Measurements from ENCODE around the gene CATSPERZ. TPM values are rescaled to one million over a fixed set of nuclear protein-coding genes. Genes with fewer than 3 reads are reported as not detected.

The CATSPERZ gene
- total RNA-seq, 3 donors from 2014 or later: not detected

DNA sequence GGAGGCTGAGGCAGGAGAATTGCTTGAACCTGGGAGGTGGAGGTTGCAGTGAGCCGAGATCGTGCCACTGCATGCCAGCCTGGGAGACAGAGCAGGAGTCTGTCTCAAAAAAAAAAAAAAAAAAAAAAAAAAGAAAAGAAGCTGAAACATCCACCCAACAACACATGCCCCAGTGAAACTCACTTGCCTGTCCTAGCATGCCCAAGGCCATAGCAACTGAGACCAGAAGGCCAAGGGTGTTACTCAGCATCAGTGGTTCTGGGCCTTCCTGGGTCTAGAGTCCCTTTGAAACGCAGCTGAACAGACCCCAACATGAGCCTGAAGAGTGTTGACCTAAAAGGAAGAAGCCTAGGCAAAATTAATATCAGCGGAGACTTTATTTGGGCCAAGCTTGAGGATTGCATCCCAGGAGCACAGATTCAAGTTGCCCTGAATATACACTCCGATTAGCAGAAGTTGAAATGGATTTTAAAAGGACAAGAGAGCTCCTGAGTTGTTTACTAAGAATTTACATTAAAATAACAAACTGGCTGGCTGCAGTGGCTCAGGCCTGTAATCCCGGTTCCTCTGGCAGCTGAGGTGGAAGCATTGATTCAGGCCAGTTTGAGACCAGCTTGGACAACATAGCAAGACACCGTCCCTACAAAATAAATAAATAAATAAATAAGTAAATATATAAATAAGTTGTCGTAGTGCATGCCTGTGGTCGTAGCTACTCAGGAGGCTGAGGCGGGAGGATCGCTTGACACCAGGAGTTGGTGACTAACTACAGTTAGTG is 24.7 kb downstream of the CATSPERZ start:
- H3K27me3 Mint-ChIP-seq (ENCODE audit: low read depth): no peaks in the 10 kb centered on the region
- H3K4me1 Mint-ChIP-seq (ENCODE audit: low read depth): no peaks in the 10 kb centered on the region
- DNase-seq: no peak
- H3K4me3 Mint-ChIP-seq: no peak overlapping the region
- ATAC-seq: no peak
- H3K36me3 Mint-ChIP-seq (ENCODE audit: insufficient read depth): peaks cover 10% of the 10 kb centered on the region
- H3K9me3 Mint-ChIP-seq: no peaks in the 10 kb centered on the region

GRCh38 chr11:64327375-64327774 is 27.2 kb downstream of the CATSPERZ start:
- Mint-ChIP-seq H3K27me3 (ENCODE audit: low read depth) (no peaks in the 10 kb centered on the region), H3K4me1 (ENCODE audit: low read depth) (peaks cover 8% of the 10 kb centered on the region), H3K36me3 (ENCODE audit: insufficient read depth) (no peaks in the 10 kb centered on the region), H3K9me3 (no peaks in the 10 kb centered on the region), H3K4me3 (no peak overlapping the region)
- DNase-seq (no peak), ATAC-seq (no peak)

GRCh38 chr11:64327993-64328392 is 27.8 kb downstream of the CATSPERZ start:
- ATAC-seq (no peak), DNase-seq (no peak)
- H3K4me3 Mint-ChIP-seq: no peak overlapping the region
- no peaks in the 10 kb centered on the region for H3K36me3 Mint-ChIP-seq (ENCODE audit: insufficient read depth)
- H3K9me3 Mint-ChIP-seq: no peaks in the 10 kb centered on the region
- no peaks in the 10 kb centered on the region for H3K27me3 Mint-ChIP-seq (ENCODE audit: low read depth)
- H3K4me1 Mint-ChIP-seq (ENCODE audit: low read depth): peaks cover 8% of the 10 kb centered on the region

- Mint-ChIP-seq H3K36me3 (ENCODE audit: insufficient read depth) (no peaks in the 10 kb centered on the region), H3K4me3 (no peak overlapping the region), H3K4me1 (ENCODE audit: low read depth) (peaks cover 12% of the 10 kb centered on the region), H3K9me3 (no peaks in the 10 kb centered on the region), H3K27me3 (ENCODE audit: low read depth) (no peaks in the 10 kb centered on the region)
- no peak for DNase-seq
- ATAC-seq: no peak
Measured at GRCh38 chr11:64330888-64331287, 30.7 kb downstream of the CATSPERZ start.

DNA sequence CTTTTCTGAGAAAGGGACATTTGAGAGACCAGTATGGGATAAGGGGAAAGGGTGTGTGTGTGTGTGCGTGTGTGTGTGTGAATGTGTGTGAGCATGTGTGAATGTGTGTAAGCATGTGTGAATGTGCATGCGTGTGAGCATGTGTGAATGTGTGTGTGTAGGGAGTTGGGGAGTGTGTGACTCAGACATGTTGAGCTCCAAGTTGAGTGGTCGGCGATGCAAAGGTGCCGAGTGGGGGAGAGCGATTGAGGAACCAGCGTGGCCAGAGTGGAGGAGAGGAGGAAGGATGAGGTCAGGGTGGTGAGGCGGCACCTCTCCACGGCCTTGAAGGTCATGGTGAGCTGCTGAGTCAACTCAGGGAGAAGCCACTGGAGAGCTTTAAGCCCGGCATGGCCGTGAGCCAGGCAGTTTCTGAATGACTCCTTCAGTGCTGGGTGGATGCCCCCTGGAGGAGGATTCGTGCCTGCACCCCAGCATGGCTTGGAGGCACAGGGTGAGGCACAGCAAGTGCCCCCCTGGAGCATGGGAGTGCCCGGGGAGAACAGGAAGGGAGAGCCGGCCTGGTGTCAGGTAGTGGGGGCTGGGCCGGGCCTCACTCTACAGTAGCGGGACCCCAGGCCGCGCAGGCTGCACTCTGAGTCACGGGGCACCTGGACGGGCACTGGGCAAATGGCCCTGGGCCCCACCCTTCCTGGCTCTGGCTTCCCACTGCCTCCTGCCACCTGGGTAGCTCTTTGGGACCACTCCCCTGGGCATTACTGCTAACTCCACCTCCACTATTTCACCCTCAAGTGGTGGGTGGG is 31.6 kb downstream of the CATSPERZ start:
- ATAC-seq (peak; percentile 79), DNase-seq (peak; percentile 62)
- H3K9me3 Mint-ChIP-seq: no peaks in the 10 kb centered on the region
- H3K27me3 Mint-ChIP-seq (ENCODE audit: low read depth): no peaks in the 10 kb centered on the region
- H3K36me3 Mint-ChIP-seq (ENCODE audit: insufficient read depth): no peaks in the 10 kb centered on the region
- H3K4me1 Mint-ChIP-seq (ENCODE audit: low read depth): peaks cover 12% of the 10 kb centered on the region
- peak overlapping the region; percentile 0 for H3K4me3 Mint-ChIP-seq

GRCh38 chr11:64333556-64333955 is 33.4 kb downstream of the CATSPERZ start:
- DNase-seq (no peak), ATAC-seq (no peak)
- no peak overlapping the region for H3K4me3 Mint-ChIP-seq
- H3K27me3 Mint-ChIP-seq (ENCODE audit: low read depth): no peaks in the 10 kb centered on the region
- peaks cover 15% of the 10 kb centered on the region for H3K4me1 Mint-ChIP-seq (ENCODE audit: low read depth)
- peaks cover 6% of the 10 kb centered on the region for H3K36me3 Mint-ChIP-seq (ENCODE audit: insufficient read depth)
- no peaks in the 10 kb centered on the region for H3K9me3 Mint-ChIP-seq

DNA sequence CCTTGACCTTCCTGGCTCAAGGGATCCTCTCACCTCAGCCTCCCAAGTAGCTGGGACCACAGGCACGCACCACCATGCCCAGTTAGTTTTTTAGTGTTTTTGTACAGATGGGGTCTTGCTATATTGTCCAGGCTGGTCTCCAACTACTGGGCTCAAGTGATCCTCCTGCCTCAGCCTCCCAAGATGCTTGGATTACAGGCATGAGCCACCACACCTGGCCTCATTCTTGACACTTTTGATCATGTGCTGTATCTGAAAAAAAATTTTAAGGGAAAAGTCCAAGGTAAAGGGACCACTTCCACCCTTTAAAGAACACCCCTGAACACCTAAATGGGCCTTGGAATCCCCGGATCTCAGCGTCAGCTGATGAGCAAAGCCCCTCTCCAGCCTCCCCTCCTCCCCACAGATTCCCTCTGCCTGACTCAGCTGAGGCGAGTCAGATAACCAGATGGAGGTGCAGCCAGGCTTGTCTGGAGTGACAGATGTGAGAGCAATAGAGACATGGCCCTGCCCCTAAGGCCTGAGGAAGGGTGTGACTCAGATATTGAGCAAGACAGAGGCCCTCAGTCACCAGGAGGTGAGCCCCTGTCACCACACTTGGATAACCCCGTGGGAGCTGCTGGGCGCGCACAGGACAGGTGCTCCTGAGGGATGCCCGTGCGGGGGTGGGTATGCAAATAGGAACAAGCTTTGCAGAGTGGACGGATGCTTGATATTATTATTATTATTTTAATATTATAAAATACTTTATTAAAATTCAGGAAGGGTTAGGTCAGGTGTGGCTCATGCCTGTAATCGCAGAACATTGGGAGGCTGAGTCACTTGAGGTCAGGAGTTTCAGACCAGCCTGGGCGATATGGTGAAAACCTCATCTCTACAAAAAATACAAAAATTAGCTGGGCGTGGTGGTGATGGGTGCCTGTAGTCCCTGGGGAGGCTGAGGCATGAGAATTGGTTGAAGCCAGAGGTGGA is 34.9 kb downstream of the CATSPERZ start:
- no peak for DNase-seq

DNA sequence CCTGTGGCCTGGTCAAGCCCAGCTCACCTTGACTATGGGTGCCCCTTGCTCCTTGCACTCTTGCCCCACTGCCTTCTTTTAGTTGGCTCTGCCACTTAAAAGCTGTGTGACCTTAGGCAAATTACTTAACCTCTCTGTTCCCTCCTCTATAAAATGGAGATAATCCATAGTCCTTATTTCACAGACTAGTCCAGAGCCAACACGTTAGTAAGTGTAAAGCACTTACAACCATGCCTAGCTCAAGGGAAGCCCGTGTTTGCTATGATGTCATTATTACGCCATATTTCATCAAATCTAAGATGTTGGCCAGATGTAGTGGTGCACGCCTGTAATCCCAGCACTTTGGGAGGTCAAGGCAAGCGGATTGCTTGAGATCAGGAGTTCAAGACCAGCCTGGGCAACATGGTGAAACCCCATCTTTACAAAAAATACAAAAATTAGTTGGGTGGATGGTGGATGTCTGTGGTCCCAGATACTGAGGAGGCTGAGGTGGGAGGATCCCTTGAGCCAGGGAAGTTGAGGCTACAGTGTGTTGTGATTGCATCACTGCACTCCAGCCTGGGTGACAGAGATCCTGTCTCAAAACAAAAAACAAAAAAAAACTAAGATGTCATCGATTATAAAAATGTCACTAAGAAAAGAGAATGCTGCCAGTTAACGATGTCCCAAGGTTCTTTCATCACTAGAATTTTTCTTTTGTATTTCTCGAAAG is 37.5 kb downstream of the CATSPERZ start:
- Mint-ChIP-seq H3K4me3 (no peak overlapping the region), H3K27me3 (ENCODE audit: low read depth) (no peaks in the 10 kb centered on the region), H3K9me3 (no peaks in the 10 kb centered on the region), H3K36me3 (ENCODE audit: insufficient read depth) (peaks cover 9% of the 10 kb centered on the region), H3K4me1 (ENCODE audit: low read depth) (peaks cover 33% of the 10 kb centered on the region)
- no peak for DNase-seq
- ATAC-seq: no peak

More for the DNA sequence above, 34.9 kb downstream of the CATSPERZ start:
- no peaks in the 10 kb centered on the region for H3K27me3 Mint-ChIP-seq (ENCODE audit: low read depth)
- no peaks in the 10 kb centered on the region for H3K9me3 Mint-ChIP-seq
- peak; percentile 58 to 65 for ATAC-seq
- no peak overlapping the region for H3K4me3 Mint-ChIP-seq
- H3K4me1 Mint-ChIP-seq (ENCODE audit: low read depth): peaks cover 27% of the 10 kb centered on the region
- H3K36me3 Mint-ChIP-seq (ENCODE audit: insufficient read depth): peaks cover 6% of the 10 kb centered on the region

- Mint-ChIP-seq H3K27me3 (ENCODE audit: low read depth) (no peaks in the 10 kb centered on the region), H3K9me3 (no peaks in the 10 kb centered on the region), H3K4me1 (ENCODE audit: low read depth) (peaks cover 33% of the 10 kb centered on the region), H3K4me3 (peak overlapping the region; percentile 88), H3K36me3 (ENCODE audit: insufficient read depth) (peaks cover 9% of the 10 kb centered on the region)
- no peak for ATAC-seq
- DNase-seq: no peak
Measured at GRCh38 chr11:64338716-64339115, 38.6 kb downstream of the CATSPERZ start.

DNA sequence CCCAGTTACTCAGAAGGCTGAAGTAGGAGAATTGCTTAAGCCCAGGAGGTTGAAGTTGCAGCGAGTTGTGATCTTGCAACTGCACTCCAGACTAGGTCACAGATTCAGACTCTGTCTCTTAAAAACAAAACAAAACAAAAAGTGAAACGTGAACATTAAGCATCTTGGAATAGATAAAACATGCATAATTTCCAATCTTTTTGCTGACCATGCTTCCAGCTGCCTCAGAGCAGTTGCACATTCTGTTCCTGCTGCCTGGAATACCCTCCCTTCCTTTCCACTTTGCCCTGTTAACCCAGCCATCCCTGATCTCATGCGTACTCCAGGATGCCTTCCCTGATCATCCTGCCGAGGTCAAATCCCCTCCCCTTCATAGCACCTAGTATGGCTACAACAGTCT is 39.1 kb downstream of the CATSPERZ start:
- peaks cover 9% of the 10 kb centered on the region for H3K36me3 Mint-ChIP-seq (ENCODE audit: insufficient read depth)
- peak overlapping the region; percentile 88 for H3K4me3 Mint-ChIP-seq
- H3K9me3 Mint-ChIP-seq: no peaks in the 10 kb centered on the region
- ATAC-seq: no peak
- H3K4me1 Mint-ChIP-seq (ENCODE audit: low read depth): peaks cover 33% of the 10 kb centered on the region
- DNase-seq: no peak
- no peaks in the 10 kb centered on the region for H3K27me3 Mint-ChIP-seq (ENCODE audit: low read depth)

DNA sequence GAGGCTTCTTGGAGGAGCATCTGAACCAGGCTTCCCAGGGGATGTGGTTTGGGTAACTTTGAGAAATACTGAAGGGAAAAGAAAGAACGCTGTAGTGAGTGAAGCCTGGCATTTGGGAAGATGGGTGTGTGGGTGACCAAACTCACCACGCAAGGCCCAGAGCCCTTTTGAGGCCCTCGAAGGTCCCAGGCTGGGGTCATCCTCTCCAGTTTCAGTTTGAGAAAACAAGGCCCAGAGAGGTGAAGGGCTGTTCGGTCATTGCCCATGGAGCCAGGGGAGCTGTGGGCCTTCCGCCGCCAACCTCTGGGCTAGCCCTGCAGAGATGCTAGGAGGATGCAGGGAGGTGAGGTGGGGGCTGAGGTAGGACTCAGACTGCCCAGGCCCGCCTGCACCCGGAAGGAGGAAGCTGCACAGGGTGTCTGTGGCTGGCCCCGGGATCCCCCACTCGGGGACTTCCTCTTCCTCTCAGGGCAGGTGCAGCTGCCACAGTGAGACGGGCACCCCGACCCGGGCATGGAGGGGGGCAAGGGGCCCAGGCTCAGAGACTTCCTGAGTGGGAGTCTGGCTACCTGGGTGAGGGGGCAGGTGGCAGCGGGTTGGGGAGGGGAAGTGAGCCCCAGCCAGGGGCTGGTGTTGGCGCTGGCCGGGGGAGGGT is 39.7 kb downstream of the CATSPERZ start, which contains the start of gene CCDC88B:
CCDC88B (plus strand) TSS at position 451 of the 655 bp plus-strand sequence; CDS start at position 514, 63 bp downstream.
- peak; percentile 78 for DNase-seq
- Mint-ChIP-seq H3K36me3 (ENCODE audit: insufficient read depth) (peaks cover 9% of the 10 kb centered on the region), H3K4me1 (ENCODE audit: low read depth) (peaks cover 32% of the 10 kb centered on the region), H3K27me3 (ENCODE audit: low read depth) (no peaks in the 10 kb centered on the region), H3K4me3 (peak within 1 kb of the TSS; percentile 88), H3K9me3 (no peaks in the 10 kb centered on the region)
- peak; percentile 81 to 82 for ATAC-seq

- ATAC-seq (peak; percentile 55 to 61), DNase-seq (peak; percentile 75)
- peak overlapping the region; percentile 88 for H3K4me3 Mint-ChIP-seq
- no peaks in the 10 kb centered on the region for H3K9me3 Mint-ChIP-seq
- H3K27me3 Mint-ChIP-seq (ENCODE audit: low read depth): no peaks in the 10 kb centered on the region
- H3K36me3 Mint-ChIP-seq (ENCODE audit: insufficient read depth): peaks cover 13% of the 10 kb centered on the region
- peaks cover 32% of the 10 kb centered on the region for H3K4me1 Mint-ChIP-seq (ENCODE audit: low read depth)
Measured at GRCh38 chr11:64340671-64341335, 40.6 kb downstream of the CATSPERZ start.

Data from activated T-cell treated with anti-CD3 and anti-CD28 coated beads, Interleukin-2, amount 50 U/mL, for 4 hours (primary cell).